ENCODE results near the gene PARD3. TPM values are rescaled to one million over a fixed set of nuclear protein-coding genes. Genes with fewer than 3 reads are reported as not detected.

Gene PARD3
- total RNA-seq, 1 donor from 2014 or later, result 51.2 TPM

GRCh38 chr10:34721208-34721840 is 93.8 kb downstream of the PARD3 start:
- Mint-ChIP-seq H3K4me3 (no peak overlapping the region), H3K27ac (ENCODE audit: unreplicated experiment) (no peak overlapping the region), H3K27me3 (ENCODE audit: low read depth) (no peaks in the 10 kb centered on the region), H3K4me1 (peaks cover 46% of the 10 kb centered on the region), H3K9me3 (no peaks in the 10 kb centered on the region), H3K36me3 (ENCODE audit: low read depth) (no peaks in the 10 kb centered on the region)
- TF ChIP-seq CTCF (conservative IDR thresholded peaks at IDR 0.05), result no peak
- no peak for DNase-seq (ENCODE audit: low read depth, low spot score)

GRCh38 chr10:34719746-34720145 is 95.3 kb downstream of the PARD3 start:
- peaks cover 42% of the 10 kb centered on the region for H3K4me1 Mint-ChIP-seq
- H3K27ac Mint-ChIP-seq (ENCODE audit: unreplicated experiment), result no peak overlapping the region
- H3K27me3 Mint-ChIP-seq (ENCODE audit: low read depth), result no peaks in the 10 kb centered on the region
- DNase-seq (ENCODE audit: low read depth, low spot score), result no peak
- no peak overlapping the region for H3K4me3 Mint-ChIP-seq
- TF ChIP-seq CTCF (conservative IDR thresholded peaks at IDR 0.05), result no peak
- no peaks in the 10 kb centered on the region for H3K9me3 Mint-ChIP-seq
- H3K36me3 Mint-ChIP-seq (ENCODE audit: low read depth), result no peaks in the 10 kb centered on the region

- no peaks in the 10 kb centered on the region for H3K36me3 Mint-ChIP-seq (ENCODE audit: low read depth)
- peaks cover 39% of the 10 kb centered on the region for H3K4me1 Mint-ChIP-seq
- no peak overlapping the region for H3K27ac Mint-ChIP-seq (ENCODE audit: unreplicated experiment)
- no peak overlapping the region for H3K4me3 Mint-ChIP-seq
- H3K27me3 Mint-ChIP-seq (ENCODE audit: low read depth), result no peaks in the 10 kb centered on the region
- TF ChIP-seq CTCF (conservative IDR thresholded peaks at IDR 0.05), result no peak
- H3K9me3 Mint-ChIP-seq, result no peaks in the 10 kb centered on the region
- DNase-seq (ENCODE audit: low read depth, low spot score), result no peak
Observed at GRCh38 chr10:34719328-34719727, 95.8 kb downstream of the PARD3 start.

- Mint-ChIP-seq H3K4me3 (no peak overlapping the region), H3K36me3 (ENCODE audit: low read depth) (no peaks in the 10 kb centered on the region), H3K27me3 (ENCODE audit: low read depth) (no peaks in the 10 kb centered on the region), H3K4me1 (peaks cover 34% of the 10 kb centered on the region), H3K9me3 (no peaks in the 10 kb centered on the region), H3K27ac (ENCODE audit: unreplicated experiment) (no peak overlapping the region)
- no peak for DNase-seq (ENCODE audit: low read depth, low spot score)
- TF ChIP-seq CTCF (conservative IDR thresholded peaks at IDR 0.05), result no peak
Observed at GRCh38 chr10:34717429-34717828, 97.7 kb downstream of the PARD3 start.

- Mint-ChIP-seq H3K4me1 (peaks cover 36% of the 10 kb centered on the region), H3K27me3 (ENCODE audit: low read depth) (no peaks in the 10 kb centered on the region), H3K4me3 (no peak overlapping the region), H3K27ac (ENCODE audit: unreplicated experiment) (no peak overlapping the region), H3K9me3 (no peaks in the 10 kb centered on the region), H3K36me3 (ENCODE audit: low read depth) (no peaks in the 10 kb centered on the region)
- TF ChIP-seq CTCF (conservative IDR thresholded peaks at IDR 0.05), result no peak
- DNase-seq (ENCODE audit: low read depth, low spot score), result no peak
Observed at GRCh38 chr10:34716958-34717357, 98.1 kb downstream of the PARD3 start.

Measured in neural crest cell (in vitro differentiated cells).